RWPE1 (cell line): Measurements from ENCODE around the gene NTSR1.

Experiments
- CTCF ChIA-PET: fragments of 350-600 bp; sonication (Branson Sonifier 250); formaldehyde crosslinking; extraction: SDS; loops from one replicate; lab custom pipeline; 2021; lab: Yijun Ruan, JAX
- POLR2A ChIA-PET: fragments of 400-600 bp; formaldehyde crosslinking; extraction: SDS; loops from one replicate; lab custom pipeline; 2020; ENCODE audit warnings: antibody characterized with exemption; ENCODE audit not compliant: low non-redundant PET; lab: Yijun Ruan, JAX
- DNase-seq: peaks from one replicate; pipeline ENCODE4 v3.0.0; 2012; ENCODE audit warnings: low spot score
- H3K27ac ChIP-seq: fragments of 450-650 bp; 2 replicates; pipeline ENCODE4 v1.5.1; 2017
- TF ChIP-seq, protein P1 (sequence below): fragments of 450-650 bp; conservative IDR thresholded peaks from 2 replicates; pipeline ENCODE4 v1.5.1; 2017; ENCODE audit warnings: low read depth, mild to moderate bottlenecking

The NTSR1 gene

DNA sequence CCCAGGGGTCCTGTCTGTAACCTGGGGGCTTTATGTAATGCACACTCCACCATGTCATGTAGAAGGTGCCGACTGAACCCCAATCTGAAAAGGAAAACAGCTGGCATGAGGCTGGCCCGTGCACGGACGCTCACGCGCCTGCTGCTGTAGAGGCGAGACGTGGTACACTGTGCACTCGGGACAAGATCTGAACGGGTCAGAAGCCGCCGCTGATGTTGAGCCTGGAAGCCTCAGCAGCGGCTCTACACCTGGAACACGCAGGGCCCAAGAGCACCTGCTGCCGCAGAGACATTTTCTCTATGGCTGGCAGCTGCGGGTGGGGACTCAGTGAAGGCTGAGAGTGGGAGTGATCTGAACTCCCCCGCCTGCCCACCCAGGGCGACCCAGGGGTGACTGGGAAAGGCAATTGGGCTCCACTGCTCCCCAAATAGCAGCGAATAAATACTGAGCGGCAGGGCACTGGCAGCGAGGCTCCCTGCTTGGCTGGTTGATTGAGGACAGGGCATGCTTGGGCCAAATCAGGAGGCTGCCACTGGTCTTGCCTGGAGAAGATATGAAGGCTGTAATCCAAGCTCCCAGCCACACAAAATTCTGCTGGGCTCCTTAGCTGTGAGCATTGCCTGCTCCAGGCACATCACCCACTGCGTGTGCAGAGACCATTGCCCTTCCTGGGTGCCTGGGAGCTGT, 93.5 kb downstream of the NTSR1 start:
- POLR2A ChIA-PET: no interaction called here
- peak overlapping the region; percentile 97 for H3K27ac ChIP-seq
- TF ChIP-seq, protein P1, sequence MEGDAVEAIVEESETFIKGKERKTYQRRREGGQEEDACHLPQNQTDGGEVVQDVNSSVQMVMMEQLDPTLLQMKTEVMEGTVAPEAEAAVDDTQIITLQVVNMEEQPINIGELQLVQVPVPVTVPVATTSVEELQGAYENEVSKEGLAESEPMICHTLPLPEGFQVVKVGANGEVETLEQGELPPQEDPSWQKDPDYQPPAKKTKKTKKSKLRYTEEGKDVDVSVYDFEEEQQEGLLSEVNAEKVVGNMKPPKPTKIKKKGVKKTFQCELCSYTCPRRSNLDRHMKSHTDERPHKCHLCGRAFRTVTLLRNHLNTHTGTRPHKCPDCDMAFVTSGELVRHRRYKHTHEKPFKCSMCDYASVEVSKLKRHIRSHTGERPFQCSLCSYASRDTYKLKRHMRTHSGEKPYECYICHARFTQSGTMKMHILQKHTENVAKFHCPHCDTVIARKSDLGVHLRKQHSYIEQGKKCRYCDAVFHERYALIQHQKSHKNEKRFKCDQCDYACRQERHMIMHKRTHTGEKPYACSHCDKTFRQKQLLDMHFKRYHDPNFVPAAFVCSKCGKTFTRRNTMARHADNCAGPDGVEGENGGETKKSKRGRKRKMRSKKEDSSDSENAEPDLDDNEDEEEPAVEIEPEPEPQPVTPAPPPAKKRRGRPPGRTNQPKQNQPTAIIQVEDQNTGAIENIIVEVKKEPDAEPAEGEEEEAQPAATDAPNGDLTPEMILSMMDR: no peak
- CTCF ChIA-PET: interaction anchor here (0.6 kb wide), 1 partner anchor 108 kb away, joined by 3 read pairs; no protein-coding TSS in a partner anchor
- no peak for DNase-seq

GRCh38 chr20:62804021-62804626, 95.5 kb downstream of the NTSR1 start:
- ChIA-PET POLR2A (no interaction called here), CTCF (no interaction called here)
- peak overlapping the region; percentile 97 for H3K27ac ChIP-seq
- no peak for DNase-seq
- TF ChIP-seq, protein P1: 0 out of 2 replicates have a peak, but pooled peaks have one; percentile 13

DNA sequence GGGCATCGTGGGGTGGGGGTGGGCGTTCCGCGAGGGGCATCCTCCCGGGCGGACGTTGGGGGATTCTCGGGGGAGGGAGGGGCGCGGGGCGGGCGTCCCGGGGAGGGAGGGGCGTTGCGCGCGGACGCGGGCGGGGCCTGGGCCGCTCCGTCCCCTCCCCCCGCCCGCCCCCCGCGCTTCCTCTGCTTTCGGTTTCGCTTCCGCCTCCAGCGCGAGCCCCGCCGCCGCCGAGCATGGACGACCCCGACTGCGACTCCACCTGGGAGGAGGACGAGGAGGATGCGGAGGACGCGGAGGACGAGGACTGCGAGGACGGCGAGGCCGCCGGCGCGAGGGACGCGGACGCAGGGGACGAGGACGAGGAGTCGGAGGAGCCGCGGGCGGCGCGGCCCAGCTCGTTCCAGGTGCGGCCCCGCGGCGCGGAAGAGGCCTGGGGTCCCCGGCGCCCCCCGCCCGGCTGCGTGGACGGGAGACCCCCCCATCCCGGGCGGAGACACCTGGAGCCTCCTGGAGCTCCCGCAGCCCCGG, 96.1 kb downstream of the NTSR1 start, which contains the start of gene OGFR:
TSS of gene OGFR (plus strand) at position 209 of the 528 bp plus-strand sequence. CDS start at position 234, 25 bp downstream.
- CTCF ChIA-PET: interaction anchor here (0.6 to 0.9 kb wide), 4 partner anchors 14 to 1114 kb away, joined by 3 to 5 read pairs (median 3); no protein-coding TSS in a partner anchor
- peak within 1 kb of the TSS; percentile 97 for H3K27ac ChIP-seq
- TF ChIP-seq, protein P1: no peak
- POLR2A ChIA-PET: no interaction called here
- peak; percentile 92 for DNase-seq

GRCh38 chr20:62805155-62805710, 96.6 kb downstream of the NTSR1 start:
- no peak for DNase-seq
- CTCF ChIA-PET: interaction anchor here (0.5 to 1.0 kb wide), 8 partner anchors 9 to 1114 kb away, joined by 3 to 5 read pairs (median 3); partner anchors contain the start of gene MRGBP
- H3K27ac ChIP-seq: peak overlapping the region; percentile 97
- POLR2A ChIA-PET: no interaction called here
- TF ChIP-seq, protein P1: no peak

GRCh38 chr20:62805711-62806382, 97.2 kb downstream of the NTSR1 start:
- H3K27ac ChIP-seq: peak overlapping the region; percentile 97
- no peak for DNase-seq
- ChIA-PET POLR2A (no interaction called here), CTCF (interaction anchor here (0.5 to 1.0 kb wide), 5 partner anchors 10 to 430 kb away, joined by 3 to 4 read pairs (median 3); partner anchors contain the start of gene MRGBP)
- TF ChIP-seq, protein P1: no peak
